ENCODE data around the gene TAC4. TPM values are rescaled to one million over a fixed set of nuclear protein-coding genes. Genes with fewer than 3 reads are reported as not detected.

Gene TAC4
- total RNA-seq, 1 donor from 2014 or later = not detected

DNA sequence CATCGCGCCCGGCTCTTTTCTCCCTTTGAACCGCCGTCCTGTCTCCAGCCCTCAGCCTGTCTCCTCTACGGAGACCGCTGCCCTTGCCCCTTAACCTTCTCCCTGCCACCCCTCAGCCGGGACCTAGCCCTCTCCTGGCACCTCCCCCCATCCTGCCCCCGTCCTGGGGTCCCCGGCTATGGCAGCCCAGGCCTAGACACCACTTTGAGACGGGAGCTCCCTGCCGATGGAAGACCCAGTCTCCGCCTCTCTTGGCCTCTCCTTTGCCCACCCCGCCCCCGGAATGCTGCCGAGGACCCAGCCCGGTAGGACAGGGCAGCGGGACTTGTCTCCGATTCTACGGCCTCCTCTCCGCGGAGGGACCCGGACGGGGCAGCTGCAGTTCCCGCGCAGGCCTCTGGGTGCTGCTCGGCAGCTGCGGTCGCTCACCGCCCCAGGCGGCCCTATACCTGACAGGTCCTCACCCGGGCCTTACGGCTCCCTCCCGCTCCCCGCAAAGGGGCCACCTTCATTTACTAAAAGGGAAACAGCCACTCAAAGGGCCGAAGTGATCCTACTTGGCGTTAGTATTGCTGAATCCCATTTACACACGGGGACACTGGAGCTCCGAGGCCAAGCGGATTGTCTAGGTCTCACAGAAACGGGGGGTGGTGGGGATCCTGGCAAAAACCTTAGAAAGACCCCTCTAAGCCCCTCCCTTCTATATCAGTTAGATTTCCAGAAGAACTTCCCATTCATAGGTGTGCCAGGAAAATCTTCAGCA is 32.6 kb upstream of the TAC4 start:
- H3K27me3 ChIP-seq = peaks cover 33% of the 10 kb centered on the region
- H3K4me3 ChIP-seq = no peak overlapping the region
- peak; percentile 96 for ATAC-seq

GRCh38 chr17:49878931-49879904 is 31.3 kb upstream of the TAC4 start:
- peaks cover 7% of the 10 kb centered on the region for H3K4me1 ChIP-seq

More for the DNA sequence above, 32.6 kb upstream of the TAC4 start:
- TF ChIP-seq, protein P1, sequence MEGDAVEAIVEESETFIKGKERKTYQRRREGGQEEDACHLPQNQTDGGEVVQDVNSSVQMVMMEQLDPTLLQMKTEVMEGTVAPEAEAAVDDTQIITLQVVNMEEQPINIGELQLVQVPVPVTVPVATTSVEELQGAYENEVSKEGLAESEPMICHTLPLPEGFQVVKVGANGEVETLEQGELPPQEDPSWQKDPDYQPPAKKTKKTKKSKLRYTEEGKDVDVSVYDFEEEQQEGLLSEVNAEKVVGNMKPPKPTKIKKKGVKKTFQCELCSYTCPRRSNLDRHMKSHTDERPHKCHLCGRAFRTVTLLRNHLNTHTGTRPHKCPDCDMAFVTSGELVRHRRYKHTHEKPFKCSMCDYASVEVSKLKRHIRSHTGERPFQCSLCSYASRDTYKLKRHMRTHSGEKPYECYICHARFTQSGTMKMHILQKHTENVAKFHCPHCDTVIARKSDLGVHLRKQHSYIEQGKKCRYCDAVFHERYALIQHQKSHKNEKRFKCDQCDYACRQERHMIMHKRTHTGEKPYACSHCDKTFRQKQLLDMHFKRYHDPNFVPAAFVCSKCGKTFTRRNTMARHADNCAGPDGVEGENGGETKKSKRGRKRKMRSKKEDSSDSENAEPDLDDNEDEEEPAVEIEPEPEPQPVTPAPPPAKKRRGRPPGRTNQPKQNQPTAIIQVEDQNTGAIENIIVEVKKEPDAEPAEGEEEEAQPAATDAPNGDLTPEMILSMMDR (IDR thresholded peaks at IDR 0.05) = peak; percentile 99
- DNase-seq = peak; percentile 91
- Histone ChIP-seq H3K9me3 (no peaks in the 10 kb centered on the region), H3K27ac (no peak overlapping the region), H3K36me3 (no peaks in the 10 kb centered on the region), H3K4me1 (peaks cover 7% of the 10 kb centered on the region)
- intact Hi-C loops (cut with DNase I) = loop anchor here (5.0 kb wide), 1 partner anchor 117 kb away; the partner anchor contains the start of gene DLX3

DNA sequence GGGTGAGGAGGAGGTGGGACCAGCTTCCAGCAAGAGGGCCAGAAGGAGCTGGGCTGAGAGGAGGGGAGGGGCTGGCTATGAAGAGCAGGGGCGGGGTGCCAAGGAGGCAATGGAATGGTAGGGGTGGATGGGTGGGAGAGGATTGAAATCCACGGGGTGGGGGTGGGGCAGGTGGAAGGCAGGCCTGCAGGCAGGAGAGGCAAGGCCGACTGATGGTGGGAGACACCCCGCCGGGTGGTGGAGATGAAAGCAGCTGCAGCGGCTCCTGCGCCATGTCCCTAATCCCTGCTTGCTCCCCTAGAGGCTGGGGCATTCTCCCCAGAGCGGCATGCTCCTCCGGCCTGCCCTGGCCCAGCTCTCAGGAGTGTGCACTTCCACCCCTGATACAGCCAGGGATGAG is 27.8 kb upstream of the TAC4 start:
- H3K36me3 ChIP-seq = no peaks in the 10 kb centered on the region
- no peaks in the 10 kb centered on the region for H3K9me3 ChIP-seq
- ATAC-seq (no peak), DNase-seq (no peak)
- TF ChIP-seq, protein P1 (IDR thresholded peaks at IDR 0.05) = no peak
- H3K27ac ChIP-seq = no peak overlapping the region
- intact Hi-C loops (cut with DNase I) = no loop called here
- H3K4me1 ChIP-seq = peaks cover 10% of the 10 kb centered on the region
- H3K4me3 ChIP-seq = no peak overlapping the region
- H3K27me3 ChIP-seq = peaks cover 21% of the 10 kb centered on the region

More at GRCh38 chr17:49878931-49879904, 31.3 kb upstream of the TAC4 start:
- H3K27me3 ChIP-seq = peaks cover 38% of the 10 kb centered on the region
- no peak overlapping the region for H3K4me3 ChIP-seq
- intact Hi-C loops (cut with DNase I) = no loop called here
- no peak for ATAC-seq
- no peak overlapping the region for H3K27ac ChIP-seq
- TF ChIP-seq, protein P1 (IDR thresholded peaks at IDR 0.05) = no peak
- no peaks in the 10 kb centered on the region for H3K36me3 ChIP-seq
- H3K9me3 ChIP-seq = no peaks in the 10 kb centered on the region
- DNase-seq = no peak

DNA sequence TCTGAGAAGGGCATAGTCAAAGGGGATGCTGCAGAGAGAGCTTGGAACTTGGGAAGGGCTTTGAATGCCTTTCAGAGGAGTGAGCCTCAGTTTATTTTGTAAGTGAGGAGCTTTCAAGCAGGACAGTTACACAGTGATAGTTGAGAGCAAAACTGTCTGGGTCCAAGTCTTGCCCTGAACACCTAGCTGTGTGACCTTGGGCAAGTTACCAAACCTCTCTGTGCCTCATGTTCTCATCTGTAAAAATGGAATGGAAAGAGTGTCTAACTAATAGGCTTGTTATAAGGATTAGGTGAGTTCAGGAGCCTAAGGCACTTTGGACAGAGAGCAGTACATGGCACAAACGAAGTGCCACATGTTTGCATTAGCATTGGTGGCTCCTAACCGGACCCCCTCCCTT is 27.0 kb upstream of the TAC4 start:
- TF ChIP-seq, protein P1 (IDR thresholded peaks at IDR 0.05) = no peak
- H3K36me3 ChIP-seq = no peaks in the 10 kb centered on the region

DNA sequence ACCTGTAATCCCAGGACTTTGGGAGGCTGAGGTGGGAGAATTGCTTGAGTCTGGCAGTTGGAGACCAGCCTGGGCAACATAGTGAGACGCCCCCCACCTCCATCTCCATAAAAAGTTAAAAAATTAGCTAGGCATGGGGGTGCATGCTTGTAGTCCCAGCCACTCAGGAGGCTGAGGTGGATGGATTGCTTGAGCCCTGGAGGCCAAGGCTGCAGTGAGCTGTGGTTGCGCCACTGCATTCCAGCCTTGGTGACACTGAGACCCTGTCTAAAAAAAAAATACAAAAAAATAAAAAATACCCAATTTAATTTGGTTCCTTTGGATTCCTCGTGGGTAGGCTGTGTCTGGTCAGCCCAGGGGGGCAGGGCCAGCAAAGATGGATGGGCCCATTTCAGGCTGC is 26.1 kb upstream of the TAC4 start:
- H3K4me1 ChIP-seq = peaks cover 6% of the 10 kb centered on the region
- H3K27me3 ChIP-seq = peaks cover 8% of the 10 kb centered on the region
- no peak overlapping the region for H3K4me3 ChIP-seq
- TF ChIP-seq, protein P1 (IDR thresholded peaks at IDR 0.05) = no peak
- H3K9me3 ChIP-seq = no peaks in the 10 kb centered on the region
- intact Hi-C loops (cut with DNase I) = no loop called here
- DNase-seq = no peak
- H3K36me3 ChIP-seq = no peaks in the 10 kb centered on the region
- H3K27ac ChIP-seq = no peak overlapping the region
- no peak for ATAC-seq

More for the DNA sequence above, 27.0 kb upstream of the TAC4 start:
- no peak overlapping the region for H3K4me3 ChIP-seq
- H3K27me3 ChIP-seq = peaks cover 16% of the 10 kb centered on the region
- H3K4me1 ChIP-seq = peaks cover 6% of the 10 kb centered on the region
- no peaks in the 10 kb centered on the region for H3K9me3 ChIP-seq
- ATAC-seq (no peak), DNase-seq (no peak)
- intact Hi-C loops (cut with DNase I) = no loop called here
- no peak overlapping the region for H3K27ac ChIP-seq

All from upper lobe of right lung (tissue), 1 donor.